Femur (tissue), 1 donor: ENCODE results near the gene PTGDR.
A peak's percentile ranks its signal among the peaks of the same experiment; 100 is the strongest.

Experiments
- DNase-seq: peaks from one replicate; pipeline ENCODE4 v3.0.0-alpha.2; 2017

PTGDR gene

DNA sequence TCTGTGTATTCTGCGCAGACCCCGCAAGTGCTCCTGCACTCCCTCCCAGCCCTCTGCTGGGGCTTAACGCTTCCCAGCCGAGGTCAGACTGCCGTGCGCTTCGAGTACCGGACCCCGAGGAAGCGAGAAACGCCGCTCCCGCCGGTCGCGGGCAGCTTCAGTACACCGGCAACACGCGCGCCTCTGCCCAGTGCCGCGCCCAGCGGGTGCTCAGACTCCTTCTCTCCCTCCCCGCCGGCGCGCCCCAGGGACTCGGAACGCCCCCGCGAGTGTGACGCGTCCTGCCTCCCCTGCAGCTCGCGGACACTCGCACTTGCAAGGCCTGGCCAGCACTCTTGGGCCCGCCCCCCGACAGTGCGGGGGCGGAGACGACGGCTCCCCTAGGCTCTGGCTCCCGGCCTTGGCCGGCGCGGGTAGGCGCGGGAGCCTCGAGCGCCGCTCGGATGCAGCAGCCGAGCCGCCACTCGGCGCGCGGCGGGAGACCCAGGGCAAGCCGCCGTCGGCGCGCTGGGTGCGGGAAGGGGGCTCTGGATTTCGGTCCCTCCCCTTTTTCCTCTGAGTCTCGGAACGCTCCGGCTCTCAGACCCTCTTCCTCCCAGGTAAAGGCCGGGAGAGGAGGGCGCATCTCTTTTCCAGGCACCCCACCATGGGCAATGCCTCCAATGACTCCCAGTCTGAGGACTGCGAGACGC, 46.6 kb downstream of the PTGDR start, which contains the start of gene PTGER2:
Gene PTGER2 (plus strand): TSS at position 410 of the 692 bp plus-strand sequence. CDS start 237 bp downstream, at position 647.
- DNase-seq = peak; percentile 88

DNA sequence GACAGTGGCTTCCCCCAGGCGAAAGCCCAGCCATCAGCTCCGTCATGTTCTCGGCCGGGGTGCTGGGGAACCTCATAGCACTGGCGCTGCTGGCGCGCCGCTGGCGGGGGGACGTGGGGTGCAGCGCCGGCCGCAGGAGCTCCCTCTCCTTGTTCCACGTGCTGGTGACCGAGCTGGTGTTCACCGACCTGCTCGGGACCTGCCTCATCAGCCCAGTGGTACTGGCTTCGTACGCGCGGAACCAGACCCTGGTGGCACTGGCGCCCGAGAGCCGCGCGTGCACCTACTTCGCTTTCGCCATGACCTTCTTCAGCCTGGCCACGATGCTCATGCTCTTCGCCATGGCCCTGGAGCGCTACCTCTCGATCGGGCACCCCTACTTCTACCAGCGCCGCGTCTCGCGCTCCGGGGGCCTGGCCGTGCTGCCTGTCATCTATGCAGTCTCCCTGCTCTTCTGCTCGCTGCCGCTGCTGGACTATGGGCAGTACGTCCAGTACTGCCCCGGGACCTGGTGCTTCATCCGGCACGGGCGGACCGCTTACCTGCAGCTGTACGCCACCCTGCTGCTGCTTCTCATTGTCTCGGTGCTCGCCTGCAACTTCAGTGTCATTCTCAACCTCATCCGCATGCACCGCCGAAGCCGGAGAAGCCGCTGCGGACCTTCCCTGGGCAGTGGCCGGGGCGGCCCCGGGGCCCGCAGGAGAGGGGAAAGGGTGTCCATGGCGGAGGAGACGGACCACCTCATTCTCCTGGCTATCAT, 47.3 kb downstream of the PTGDR start:
- peak; percentile 43 for DNase-seq

DNA sequence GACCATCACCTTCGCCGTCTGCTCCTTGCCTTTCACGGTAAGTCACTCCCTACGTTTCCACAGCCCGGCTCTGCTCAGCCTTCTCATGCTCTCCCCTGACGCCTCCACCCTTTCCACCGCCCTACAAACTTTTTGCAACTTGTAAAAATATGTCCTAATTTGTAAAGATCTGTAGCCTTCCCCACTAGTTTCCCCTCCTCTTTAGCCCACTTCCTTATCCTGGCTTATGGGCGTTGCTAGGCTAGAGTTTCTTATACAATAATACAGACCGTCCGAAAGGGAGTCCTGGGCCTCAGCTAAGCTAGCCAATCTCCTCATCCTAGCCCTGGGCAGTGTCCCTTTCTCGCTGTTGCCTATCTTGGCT, 47.8 kb downstream of the PTGDR start:
- no peak for DNase-seq

- no peak for DNase-seq
These were observed 50.6 kb downstream of the PTGDR start for GRCh38 chr14:52318062-52318461.

- no peak for DNase-seq
These were observed 51.5 kb downstream of the PTGDR start for GRCh38 chr14:52318826-52319645.

DNA sequence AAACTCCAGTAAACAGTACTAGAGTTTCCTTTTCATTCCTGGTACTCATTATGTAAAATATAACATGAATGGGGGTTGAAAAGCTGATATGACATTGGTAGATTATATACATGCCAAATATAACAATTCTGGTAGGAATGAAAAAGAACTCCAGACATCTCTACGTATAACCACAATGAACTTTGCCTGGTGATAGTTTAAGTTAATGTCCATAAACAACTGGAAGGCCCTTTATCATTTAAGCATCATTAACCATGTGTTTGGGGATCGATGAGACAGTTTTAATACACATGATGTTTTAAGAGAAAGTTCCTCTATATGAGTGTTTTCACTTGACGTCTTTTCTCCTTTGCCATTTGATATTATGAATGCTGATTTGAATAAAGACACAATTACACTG, 52.4 kb downstream of the PTGDR start:
- DNase-seq = no peak

GRCh38 chr14:52325126-52325525, 57.6 kb downstream of the PTGDR start:
- DNase-seq = no peak

DNA sequence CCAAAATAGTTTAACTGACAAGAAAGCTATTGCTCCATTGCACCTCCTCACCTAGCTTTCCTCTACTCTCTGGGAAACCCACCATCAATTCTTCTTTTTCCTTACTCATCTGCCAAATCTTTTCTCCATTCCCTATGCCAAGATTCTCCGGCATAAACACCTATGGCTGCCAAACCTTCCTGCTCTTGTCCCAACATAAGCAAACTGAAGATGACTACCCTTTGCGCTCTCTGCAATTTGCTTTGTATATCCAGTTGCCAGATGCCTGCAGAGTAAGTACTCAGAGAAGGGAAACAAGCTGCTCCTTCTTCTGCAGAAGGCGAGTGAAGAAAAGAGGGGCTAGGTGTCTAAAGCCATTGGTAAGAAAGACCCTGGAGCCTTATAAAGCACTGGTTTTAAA, 58.1 kb downstream of the PTGDR start:
- no peak for DNase-seq
